ENCODE data around the gene LRRTM4. TPM values are rescaled to one million over a fixed set of nuclear protein-coding genes. Genes with fewer than 3 reads are reported as not detected.
"Not testable (repeated sequence)": the region's sequence is repeated elsewhere in the genome, so short reads cannot be mapped to it uniquely, and the experiment has no call there.

LRRTM4 gene
- total and polyA plus RNA-seq, 2 experiments from 2014 or later = 4.5 to 15.4 TPM

- not testable (repeated sequence) for H2AFZ ChIP-seq; H3K4me2 ChIP-seq; H3K27me3 ChIP-seq (ENCODE audit: insufficient read depth); ATAC-seq; H3K27me3 Mint-ChIP-seq (ENCODE audit: insufficient read depth, low read depth, poor library complexity); H3K4me3 Mint-ChIP-seq; H3K4me1 ChIP-seq (ENCODE audit: insufficient read depth); H4K20me1 ChIP-seq (replicated peaks; ENCODE audit: insufficient read depth); H3K4me1 Mint-ChIP-seq; H3K27ac ChIP-seq (ENCODE audit: low read depth); H3K4me3 ChIP-seq; H3K79me2 ChIP-seq (replicated peaks; ENCODE audit: insufficient read depth); H3F3A ChIP-seq (replicated peaks; ENCODE audit: low read depth); H3K27ac Mint-ChIP-seq; H3K36me3 ChIP-seq (ENCODE audit: insufficient read depth); H3K9me2 ChIP-seq (ENCODE audit: insufficient read depth); DNase-seq (ENCODE audit: low spot score)
- peaks cover 15% of the 10 kb centered on the region for H3K9me3 Mint-ChIP-seq
- peaks cover 14% of the 10 kb centered on the region; the same call in 2 of the 3 replicates for H3K36me3 Mint-ChIP-seq (ENCODE audit: low read depth)
These were observed 476.7 kb downstream of the LRRTM4 start for GRCh38 chr2:77045456-77045855.

- Histone ChIP-seq H3K36me3 (ENCODE audit: insufficient read depth) (no peaks in the 10 kb centered on the region), H3K27ac (ENCODE audit: low read depth) (no peak overlapping the region), H3K4me2 (no peak overlapping the region), H3K27me3 (ENCODE audit: insufficient read depth) (no peaks in the 10 kb centered on the region), H3K9me2 (ENCODE audit: insufficient read depth) (no peaks in the 10 kb centered on the region), H3K79me2 (replicated peaks; ENCODE audit: insufficient read depth) (no peaks in the 10 kb centered on the region), H3F3A (replicated peaks; ENCODE audit: low read depth) (no peaks in the 10 kb centered on the region), H4K20me1 (replicated peaks; ENCODE audit: insufficient read depth) (no peaks in the 10 kb centered on the region), H3K4me3 (no peak overlapping the region), H3K4me1 (ENCODE audit: insufficient read depth) (peaks cover 20% of the 10 kb centered on the region), H2AFZ (no peak overlapping the region)
- no peak for DNase-seq (ENCODE audit: low spot score)
- Mint-ChIP-seq H3K27me3 (ENCODE audit: insufficient read depth, low read depth, poor library complexity) (no peaks in the 10 kb centered on the region), H3K4me1 (peaks cover 19% of the 10 kb centered on the region; the same call in 2 of the 3 replicates), H3K9me3 (no peaks in the 10 kb centered on the region), H3K4me3 (no peak overlapping the region), H3K27ac (no peak overlapping the region), H3K36me3 (ENCODE audit: low read depth) (no peaks in the 10 kb centered on the region)
- no peak for ATAC-seq
- no peak for TF ChIP-seq STAT1 (IDR thresholded peaks at IDR 0.05; ENCODE audit: unreplicated experiment)
- no peak for TF ChIP-seq ZNF462 (CRISPR knock-in tag; IDR thresholded peaks at IDR 0.05)
- TF ChIP-seq ZNF114 (CRISPR knock-in tag; IDR thresholded peaks at IDR 0.05) = no peak
- no peak for TF ChIP-seq REST (IDR thresholded peaks at IDR 0.05; ENCODE audit: unreplicated experiment)
- TF ChIP-seq CREB1 (CRISPR knock-in tag; IDR thresholded peaks at IDR 0.05; ENCODE audit: low read depth) = no peak
- TF ChIP-seq JUNB (IDR thresholded peaks at IDR 0.05; ENCODE audit: unreplicated experiment) = no peak
- TF ChIP-seq EZH2phosphoT487 (IDR thresholded peaks at IDR 0.05; ENCODE audit: unreplicated experiment) = no peak
- no peak for TF ChIP-seq POLR2AphosphoS5 (IDR thresholded peaks at IDR 0.05; ENCODE audit: low read depth)
- no peak for TF ChIP-seq ETS1 (IDR thresholded peaks at IDR 0.05)
- TF ChIP-seq EZH2 (IDR thresholded peaks at IDR 0.05; ENCODE audit: low read depth, unreplicated experiment) = no peak
- no peak for TF ChIP-seq ZNF331 (CRISPR knock-in tag; IDR thresholded peaks at IDR 0.05; ENCODE audit: low read depth)
- TF ChIP-seq NANOG (IDR thresholded peaks at IDR 0.05; ENCODE audit: borderline replicate concordance) = no peak
These were observed 487.7 kb downstream of the LRRTM4 start for GRCh38 chr2:77034445-77034844.
